Epidermal melanocyte (primary cell): ENCODE measurements around the gene MOSMO.
"Not testable (repeated sequence)": the region's sequence is repeated elsewhere in the genome, so short reads cannot be mapped to it uniquely, and the experiment has no call there.

ENCODE experiments used
- DNase-seq: peaks from one replicate; pipeline ENCODE4 v3.0.0; 2011; ENCODE audit warnings: low spot score; ENCODE audit not compliant: insufficient read length

Gene MOSMO

DNA sequence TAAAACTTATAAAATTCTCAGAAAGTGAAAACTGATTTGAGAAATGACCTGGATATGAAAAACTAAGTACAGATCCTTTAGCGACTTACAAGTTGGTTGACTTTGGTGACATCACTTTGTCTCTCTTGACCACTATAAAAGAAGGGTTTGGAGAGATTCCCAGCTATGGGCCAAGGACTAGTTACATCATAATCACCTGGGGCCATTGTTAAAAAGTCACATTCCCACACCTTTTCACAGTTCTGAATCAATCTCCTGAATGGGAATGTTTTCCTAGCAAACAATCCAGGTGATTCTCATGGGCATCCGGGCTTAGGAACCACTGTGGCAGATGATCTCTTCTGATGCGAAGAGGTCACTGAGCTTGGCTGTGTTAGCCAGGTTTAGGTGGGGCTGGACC is 83.8 kb downstream of the MOSMO start:
- DNase-seq = no peak

DNA sequence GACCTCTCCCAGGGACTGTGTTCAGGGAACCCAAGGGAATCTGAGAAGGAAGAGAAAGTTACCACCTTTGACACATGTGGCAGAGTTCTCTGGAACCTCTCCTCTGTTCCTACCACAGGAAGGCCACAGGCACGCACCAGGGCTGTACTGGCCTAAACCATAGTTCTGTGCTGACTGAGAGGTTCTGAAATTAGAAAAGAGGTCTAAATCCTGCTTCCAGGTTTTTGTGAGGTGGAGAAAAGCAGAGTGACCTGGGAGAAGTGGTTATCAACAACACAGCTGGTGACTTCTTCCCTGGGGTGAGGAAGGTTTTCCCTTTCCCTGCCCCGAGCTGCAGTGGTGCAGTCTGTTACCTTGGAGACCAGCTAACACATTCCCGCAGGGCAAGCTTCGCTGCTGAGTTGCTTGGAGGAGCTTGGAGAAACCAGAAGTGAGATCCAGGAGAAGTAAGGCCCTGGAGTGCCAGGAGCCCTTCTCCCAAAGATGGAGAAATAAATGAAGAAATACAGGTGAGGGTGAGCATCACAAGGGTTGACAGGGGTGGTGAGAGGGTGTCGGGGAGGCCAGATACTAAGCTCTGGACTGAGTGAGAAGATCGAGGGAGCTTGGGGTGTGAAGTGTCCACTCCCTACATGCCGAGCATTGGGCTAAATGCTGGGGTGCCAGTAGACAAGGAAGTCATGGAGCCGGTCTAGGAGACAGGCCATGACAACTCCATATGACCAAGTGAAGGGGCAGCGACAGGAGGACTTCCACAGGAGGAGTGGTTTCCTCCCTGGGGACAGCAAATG is 84.4 kb downstream of the MOSMO start, which contains the start of gene VWA3A:
Gene VWA3A (plus strand): TSS at position 399 of the 791 bp plus-strand sequence. CDS start 97 bp downstream, at position 496.
- DNase-seq = no peak

DNA sequence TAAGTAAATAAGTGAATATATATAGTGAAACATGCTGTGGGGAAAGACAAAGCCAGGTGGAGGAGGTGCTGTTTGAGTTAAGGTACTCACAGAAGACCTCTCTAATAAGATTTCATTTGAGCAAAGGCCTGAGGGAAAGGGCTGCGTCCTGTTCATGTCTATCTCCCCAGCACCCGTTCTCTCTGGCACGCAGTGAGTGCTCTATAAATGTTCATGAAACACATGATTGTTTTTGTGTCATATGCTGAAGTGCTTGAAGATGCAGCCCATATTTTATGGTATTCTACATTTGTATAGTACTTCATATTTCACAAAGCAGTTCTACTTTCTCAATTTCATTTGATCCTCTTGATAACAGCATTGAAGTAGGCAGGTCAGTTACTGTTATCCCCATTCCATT is 85.4 kb downstream of the MOSMO start:
- DNase-seq = no peak

DNA sequence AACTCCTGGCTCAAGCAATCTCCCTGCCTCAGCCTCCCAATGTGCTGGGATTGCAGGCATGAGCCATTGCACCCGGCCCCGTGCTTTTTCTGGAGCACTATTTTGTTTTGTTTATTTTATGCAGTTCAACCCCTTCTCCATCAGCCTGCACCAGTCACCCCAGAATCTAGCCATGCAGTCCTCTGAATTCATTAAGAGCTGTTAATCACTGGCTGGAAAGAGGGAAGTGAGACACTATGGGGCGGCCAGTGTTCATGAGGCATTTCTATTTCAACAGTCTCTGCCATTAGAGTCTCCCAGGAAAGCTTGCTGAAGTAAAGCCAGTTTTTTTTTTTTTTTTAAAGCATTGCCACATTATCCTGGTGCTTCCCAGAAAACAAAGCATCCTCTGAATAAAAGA is 86.1 kb downstream of the MOSMO start:
- no peak for DNase-seq

GRCh38 chr16:22098405-22099255 is 90.7 kb downstream of the MOSMO start:
- DNase-seq = peak; percentile 60

- DNase-seq = no peak
Measured at GRCh38 chr16:22099256-22099975, 91.5 kb downstream of the MOSMO start.

GRCh38 chr16:22103441-22103840 is 95.5 kb downstream of the MOSMO start:
- no peak for DNase-seq

- no peak for DNase-seq
Measured at GRCh38 chr16:22109258-22109898, 101.5 kb downstream of the MOSMO start.

DNA sequence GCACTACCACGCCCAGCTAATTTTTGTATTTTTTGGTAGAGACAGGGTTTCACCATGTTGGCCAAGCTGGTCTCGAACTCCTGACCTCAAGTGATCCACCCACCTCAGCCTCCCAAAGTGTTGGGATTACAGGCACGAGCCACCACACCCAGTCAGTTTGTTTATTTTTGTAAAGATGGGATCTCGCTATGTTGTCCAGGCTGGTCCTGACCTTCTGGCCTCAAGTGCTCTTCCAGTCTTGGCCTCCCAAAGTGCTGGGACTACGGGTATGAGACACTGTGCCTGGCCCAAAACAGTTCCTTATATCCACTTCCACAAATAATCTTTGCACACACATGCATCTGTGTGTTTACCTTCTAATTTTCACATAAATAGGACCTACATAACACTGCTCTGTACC is 103.7 kb downstream of the MOSMO start:
- DNase-seq = not testable (repeated sequence)

GRCh38 chr16:22116095-22116700 is 108.3 kb downstream of the MOSMO start:
- DNase-seq = no peak

DNA sequence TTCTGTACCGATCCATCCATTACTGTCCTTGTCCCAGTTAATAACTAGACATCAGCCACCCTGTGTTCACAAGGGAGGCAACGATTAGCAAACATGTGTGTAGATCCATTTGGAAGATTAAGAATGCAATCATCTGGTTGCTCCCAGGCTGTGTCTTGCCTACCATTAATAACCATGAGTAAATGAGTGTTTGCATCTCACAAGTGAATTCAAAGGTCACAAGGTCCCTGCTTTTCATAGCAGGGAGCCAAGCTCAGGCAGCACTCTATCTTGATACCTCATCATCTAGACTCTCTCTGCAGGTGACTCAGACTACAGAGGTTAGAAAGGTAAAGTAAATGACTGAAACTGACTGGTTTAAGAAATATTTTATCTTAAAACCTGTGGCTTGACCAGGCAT is 109.7 kb downstream of the MOSMO start:
- no peak for DNase-seq

DNA sequence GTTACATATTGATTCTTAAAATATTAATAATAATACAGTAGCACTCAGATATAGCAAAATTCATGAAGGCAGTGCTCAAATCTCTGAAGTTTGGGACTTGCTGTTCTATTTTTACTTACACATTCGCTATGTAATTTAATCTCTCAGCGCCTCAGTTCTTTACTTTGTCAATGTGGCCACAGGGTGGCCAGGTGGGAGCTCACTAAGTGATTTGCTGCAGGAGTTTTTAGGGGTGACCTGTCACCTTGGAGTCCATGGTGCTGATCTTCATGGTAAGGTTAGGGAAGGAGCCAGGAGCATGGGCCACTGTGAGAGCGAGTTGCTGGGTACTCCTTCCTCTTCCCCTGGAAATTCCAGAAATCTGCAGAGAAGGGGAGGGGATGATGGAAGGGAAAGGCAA is 112.5 kb downstream of the MOSMO start:
- no peak for DNase-seq

DNA sequence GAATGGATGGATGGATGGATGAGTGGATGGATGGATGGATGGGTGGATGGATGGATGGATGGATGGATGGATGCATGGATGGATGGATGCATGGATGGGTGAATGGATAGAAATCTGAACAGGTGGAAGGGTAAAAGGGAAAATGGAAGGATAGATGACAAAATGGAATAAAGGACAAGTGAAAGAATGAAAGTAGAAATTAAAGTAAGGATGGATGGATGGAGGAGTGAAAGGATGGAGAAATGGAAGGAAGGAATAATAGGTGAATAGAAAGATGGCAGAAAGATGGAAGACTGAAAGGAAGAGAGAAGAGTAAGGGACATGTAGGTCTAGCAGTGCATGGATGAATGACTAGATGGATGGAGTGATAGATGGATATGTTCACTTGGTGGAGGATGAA is 114.3 kb downstream of the MOSMO start:
- no peak for DNase-seq

DNA sequence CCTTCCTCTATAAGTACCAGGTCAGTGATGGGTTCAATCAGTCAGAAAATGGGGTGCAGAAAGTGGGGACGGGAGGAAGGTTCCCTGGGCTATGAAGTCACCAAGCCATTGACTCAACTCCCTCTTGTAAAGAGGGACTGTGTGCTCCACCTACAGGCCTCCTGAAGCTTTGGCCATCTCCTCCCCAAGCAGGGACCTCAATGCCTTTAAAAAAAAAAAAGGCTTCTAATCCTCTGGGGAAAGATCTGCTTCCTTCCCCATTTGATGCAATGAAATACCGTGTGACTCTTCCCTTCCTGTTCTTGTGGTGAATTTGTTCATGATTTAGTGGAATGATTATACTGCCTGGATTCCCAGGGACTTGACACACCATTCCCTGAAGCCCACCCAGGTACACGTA is 115.2 kb downstream of the MOSMO start:
- no peak for DNase-seq

GRCh38 chr16:22123759-22124490 is 116.0 kb downstream of the MOSMO start:
- no peak for DNase-seq

- DNase-seq = no peak
Measured at GRCh38 chr16:22124583-22125284, 116.8 kb downstream of the MOSMO start.

GRCh38 chr16:22126037-22126558 is 118.2 kb downstream of the MOSMO start:
- no peak for DNase-seq

- DNase-seq = not testable (repeated sequence)
Measured at GRCh38 chr16:22128537-22128936, 120.6 kb downstream of the MOSMO start.

DNA sequence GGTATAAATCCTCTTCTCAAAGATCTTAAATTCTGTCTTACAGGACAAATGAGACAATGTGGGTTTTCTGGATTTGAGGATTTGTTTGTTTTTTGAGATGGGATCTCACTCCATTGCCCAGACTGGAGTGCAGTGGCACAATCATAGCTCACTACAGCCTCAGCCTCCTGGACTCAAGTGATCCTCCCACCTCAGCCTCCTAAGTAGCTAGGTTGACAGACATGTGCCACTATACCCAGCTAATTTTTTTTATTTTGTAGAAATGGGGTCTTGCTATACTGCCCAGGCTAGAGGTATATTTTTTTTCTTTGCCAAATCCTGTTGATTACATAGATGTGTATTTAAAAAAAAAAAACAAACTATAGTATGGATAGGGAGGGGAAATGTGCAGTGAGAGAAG is 122.6 kb downstream of the MOSMO start:
- no peak for DNase-seq
